ENCODE results near the gene RNF32. TPM values are rescaled to one million over a fixed set of nuclear protein-coding genes. Genes with fewer than 3 reads are reported as not detected.

Gene RNF32
- total RNA-seq, 2 donors from 2014 or later: not detected

DNA sequence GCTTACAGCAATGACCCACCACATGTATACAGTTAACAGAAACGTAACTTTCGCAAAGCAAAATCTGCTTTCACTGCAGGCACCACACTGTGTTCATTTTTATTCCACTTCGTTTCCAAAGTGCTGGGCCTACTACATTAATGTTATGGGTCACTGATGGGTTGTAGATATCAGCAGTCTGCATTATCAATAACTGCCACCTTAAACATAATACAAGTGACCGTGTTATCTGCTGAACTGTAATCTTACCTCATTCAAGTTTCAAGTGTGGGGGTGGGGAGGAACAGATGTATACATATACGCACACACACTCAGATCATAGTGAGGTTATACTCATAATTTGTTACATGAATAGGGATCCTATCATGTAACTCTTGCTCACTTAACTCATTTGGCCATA, 21.1 kb downstream of the RNF32 start:
- TF ChIP-seq, protein P1, sequence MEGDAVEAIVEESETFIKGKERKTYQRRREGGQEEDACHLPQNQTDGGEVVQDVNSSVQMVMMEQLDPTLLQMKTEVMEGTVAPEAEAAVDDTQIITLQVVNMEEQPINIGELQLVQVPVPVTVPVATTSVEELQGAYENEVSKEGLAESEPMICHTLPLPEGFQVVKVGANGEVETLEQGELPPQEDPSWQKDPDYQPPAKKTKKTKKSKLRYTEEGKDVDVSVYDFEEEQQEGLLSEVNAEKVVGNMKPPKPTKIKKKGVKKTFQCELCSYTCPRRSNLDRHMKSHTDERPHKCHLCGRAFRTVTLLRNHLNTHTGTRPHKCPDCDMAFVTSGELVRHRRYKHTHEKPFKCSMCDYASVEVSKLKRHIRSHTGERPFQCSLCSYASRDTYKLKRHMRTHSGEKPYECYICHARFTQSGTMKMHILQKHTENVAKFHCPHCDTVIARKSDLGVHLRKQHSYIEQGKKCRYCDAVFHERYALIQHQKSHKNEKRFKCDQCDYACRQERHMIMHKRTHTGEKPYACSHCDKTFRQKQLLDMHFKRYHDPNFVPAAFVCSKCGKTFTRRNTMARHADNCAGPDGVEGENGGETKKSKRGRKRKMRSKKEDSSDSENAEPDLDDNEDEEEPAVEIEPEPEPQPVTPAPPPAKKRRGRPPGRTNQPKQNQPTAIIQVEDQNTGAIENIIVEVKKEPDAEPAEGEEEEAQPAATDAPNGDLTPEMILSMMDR (IDR thresholded peaks at IDR 0.05): no peak
- Histone ChIP-seq H3K9me3 (no peaks in the 10 kb centered on the region), H3K4me3 (no peak overlapping the region), H3K27ac (no peak overlapping the region), H3K4me1 (ENCODE audit: control insufficient read depth in 1 of 2, low read depth in 2 of 2) (no peaks in the 10 kb centered on the region), H3K27me3 (replicated peaks; ENCODE audit: insufficient read depth) (no peaks in the 10 kb centered on the region), H3K36me3 (no peaks in the 10 kb centered on the region)
- no peak for ATAC-seq (ENCODE audit: insufficient number of reproducible peaks, low FRiP score, low read depth)
- no peak for DNase-seq (ENCODE audit: low spot score)

- TF ChIP-seq, protein P1 (IDR thresholded peaks at IDR 0.05): no peak
These were observed 21.7 kb downstream of the RNF32 start for GRCh38 chr7:156662277-156662676.

DNA sequence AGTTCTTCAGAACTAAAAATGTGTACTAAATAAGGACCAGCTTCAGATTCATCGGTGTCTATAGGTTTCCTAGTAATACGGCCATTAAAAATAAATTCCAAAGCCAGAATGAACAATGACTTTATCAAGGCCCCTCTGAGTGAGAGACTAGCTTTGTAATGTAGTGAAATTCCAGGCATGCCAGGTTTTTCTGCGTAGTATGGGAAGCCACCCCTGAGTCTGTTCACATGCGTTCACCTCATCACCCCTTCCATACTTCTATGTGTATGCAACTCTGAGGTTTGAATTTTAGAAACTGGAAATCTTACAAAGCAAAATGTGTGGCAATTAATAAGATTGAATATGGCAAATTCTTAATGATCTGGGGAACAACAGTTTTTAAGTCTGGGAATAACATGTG, 24.5 kb downstream of the RNF32 start:
- Histone ChIP-seq H3K9me3 (no peaks in the 10 kb centered on the region), H3K27me3 (replicated peaks; ENCODE audit: insufficient read depth) (no peaks in the 10 kb centered on the region), H3K36me3 (no peaks in the 10 kb centered on the region), H3K4me1 (ENCODE audit: control insufficient read depth in 1 of 2, low read depth in 2 of 2) (no peaks in the 10 kb centered on the region), H3K27ac (no peak overlapping the region), H3K4me3 (no peak overlapping the region)
- no peak for DNase-seq (ENCODE audit: low spot score)
- no peak for ATAC-seq (ENCODE audit: insufficient number of reproducible peaks, low FRiP score, low read depth)
- TF ChIP-seq, protein P1 (IDR thresholded peaks at IDR 0.05): no peak

More at GRCh38 chr7:156662277-156662676, 21.7 kb downstream of the RNF32 start:
- ATAC-seq (ENCODE audit: insufficient number of reproducible peaks, low FRiP score, low read depth): no peak
- H3K27me3 ChIP-seq (replicated peaks; ENCODE audit: insufficient read depth): no peaks in the 10 kb centered on the region
- no peaks in the 10 kb centered on the region for H3K4me1 ChIP-seq (ENCODE audit: control insufficient read depth in 1 of 2, low read depth in 2 of 2)
- no peak for DNase-seq (ENCODE audit: low spot score)
- no peaks in the 10 kb centered on the region for H3K36me3 ChIP-seq
- no peak overlapping the region for H3K4me3 ChIP-seq
- no peaks in the 10 kb centered on the region for H3K9me3 ChIP-seq
- H3K27ac ChIP-seq: no peak overlapping the region

GRCh38 chr7:156666368-156667109, 26.0 kb downstream of the RNF32 start:
- no peak overlapping the region for H3K27ac ChIP-seq
- ATAC-seq (ENCODE audit: insufficient number of reproducible peaks, low FRiP score, low read depth): no peak
- H3K4me1 ChIP-seq (ENCODE audit: control insufficient read depth in 1 of 2, low read depth in 2 of 2): no peaks in the 10 kb centered on the region
- H3K27me3 ChIP-seq (replicated peaks; ENCODE audit: insufficient read depth): no peaks in the 10 kb centered on the region
- DNase-seq (ENCODE audit: low spot score): no peak
- H3K4me3 ChIP-seq: no peak overlapping the region
- H3K36me3 ChIP-seq: no peaks in the 10 kb centered on the region
- TF ChIP-seq, protein P1 (IDR thresholded peaks at IDR 0.05): no peak
- no peaks in the 10 kb centered on the region for H3K9me3 ChIP-seq

- DNase-seq (ENCODE audit: low spot score): no peak
- no peak overlapping the region for H3K27ac ChIP-seq
- H3K27me3 ChIP-seq (replicated peaks; ENCODE audit: insufficient read depth): no peaks in the 10 kb centered on the region
- no peaks in the 10 kb centered on the region for H3K4me1 ChIP-seq (ENCODE audit: control insufficient read depth in 1 of 2, low read depth in 2 of 2)
- H3K36me3 ChIP-seq: no peaks in the 10 kb centered on the region
- TF ChIP-seq, protein P1 (IDR thresholded peaks at IDR 0.05): no peak
- ATAC-seq (ENCODE audit: insufficient number of reproducible peaks, low FRiP score, low read depth): no peak
- H3K4me3 ChIP-seq: no peak overlapping the region
- no peaks in the 10 kb centered on the region for H3K9me3 ChIP-seq
These were observed 26.5 kb downstream of the RNF32 start for GRCh38 chr7:156667110-156667426.
